NCI-H187 (cell line): Measurements from ENCODE around the gene SEC63.
"Not testable (repeated sequence)": the region's sequence is repeated elsewhere in the genome, so short reads cannot be mapped to it uniquely, and the experiment has no call there.

Experiments
- DNase-seq, 2 experiments: peaks; one replicate each; lab custom pipeline; 2025; lab: John Stamatoyannopoulos, UW

The SEC63 gene

GRCh38 chr6:107973594-107973993, 15.6 kb upstream of the SEC63 start:
- DNase-seq: no peak

GRCh38 chr6:107972413-107973096, 14.5 kb upstream of the SEC63 start:
- DNase-seq: no peak

DNA sequence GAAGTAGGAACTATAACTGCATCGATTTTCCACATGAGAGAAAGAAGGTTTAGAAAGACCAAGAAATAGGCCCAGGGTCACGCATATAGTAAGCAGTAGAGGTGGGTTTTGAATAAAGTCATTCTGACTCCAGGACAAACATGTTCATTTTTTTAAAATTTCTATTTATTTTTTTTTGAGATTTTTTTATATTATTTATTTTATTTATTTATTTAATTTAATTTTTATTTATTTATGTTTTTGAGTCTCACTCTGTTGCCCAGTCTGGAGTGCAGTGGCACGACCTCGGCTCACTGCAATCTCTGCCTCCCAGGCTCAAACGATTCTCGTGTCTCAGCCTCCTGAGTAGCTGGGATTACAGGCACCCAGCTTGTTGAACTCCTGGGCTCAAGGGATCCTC, 13.2 kb upstream of the SEC63 start:
- DNase-seq: no peak

- DNase-seq: no peak
These were observed 12.2 kb upstream of the SEC63 start for GRCh38 chr6:107970255-107970654.

GRCh38 chr6:107968081-107968480, 10.1 kb upstream of the SEC63 start:
- no peak for DNase-seq

DNA sequence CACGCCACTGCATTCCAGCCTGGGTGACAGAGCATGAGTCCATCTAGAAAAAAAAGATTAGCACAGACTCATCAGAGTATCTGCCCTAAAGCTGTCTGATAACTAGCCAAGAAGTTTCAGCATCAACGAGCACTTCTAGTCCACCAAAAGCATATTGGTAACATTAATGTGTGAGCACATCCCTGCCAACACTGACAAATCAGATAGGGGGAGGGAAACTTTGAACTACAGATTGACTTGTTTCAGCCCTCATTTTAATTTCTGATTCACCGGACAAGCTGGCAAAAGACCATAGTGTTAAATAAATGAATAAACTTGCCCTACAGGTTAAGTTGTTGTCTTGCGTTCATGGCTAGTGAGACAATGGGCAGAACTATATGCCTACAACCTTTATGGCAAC, 7.7 kb upstream of the SEC63 start:
- no peak for DNase-seq

- no peak for DNase-seq
These were observed 4.7 kb upstream of the SEC63 start for GRCh38 chr6:107962723-107963122.

DNA sequence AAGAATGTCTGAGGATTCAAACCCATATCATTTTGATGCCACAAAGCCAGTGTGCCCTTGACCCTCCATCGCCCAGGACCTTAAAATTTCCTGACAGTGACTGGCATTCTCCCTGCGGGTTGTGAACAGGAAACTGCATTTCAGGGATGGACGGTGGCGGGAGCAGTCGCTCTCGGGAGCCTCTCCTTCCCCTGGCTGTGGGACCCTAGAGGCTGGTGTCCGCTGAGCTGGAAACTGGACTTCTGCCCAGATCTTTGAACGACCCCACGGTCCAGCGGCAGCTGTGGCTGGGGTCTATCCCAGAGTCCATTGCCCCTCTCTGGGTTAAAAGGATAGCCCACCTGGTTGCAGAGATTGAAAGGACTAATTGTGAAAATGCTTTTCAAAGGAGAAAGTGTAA, 1.4 kb upstream of the SEC63 start:
- no peak for DNase-seq

DNA sequence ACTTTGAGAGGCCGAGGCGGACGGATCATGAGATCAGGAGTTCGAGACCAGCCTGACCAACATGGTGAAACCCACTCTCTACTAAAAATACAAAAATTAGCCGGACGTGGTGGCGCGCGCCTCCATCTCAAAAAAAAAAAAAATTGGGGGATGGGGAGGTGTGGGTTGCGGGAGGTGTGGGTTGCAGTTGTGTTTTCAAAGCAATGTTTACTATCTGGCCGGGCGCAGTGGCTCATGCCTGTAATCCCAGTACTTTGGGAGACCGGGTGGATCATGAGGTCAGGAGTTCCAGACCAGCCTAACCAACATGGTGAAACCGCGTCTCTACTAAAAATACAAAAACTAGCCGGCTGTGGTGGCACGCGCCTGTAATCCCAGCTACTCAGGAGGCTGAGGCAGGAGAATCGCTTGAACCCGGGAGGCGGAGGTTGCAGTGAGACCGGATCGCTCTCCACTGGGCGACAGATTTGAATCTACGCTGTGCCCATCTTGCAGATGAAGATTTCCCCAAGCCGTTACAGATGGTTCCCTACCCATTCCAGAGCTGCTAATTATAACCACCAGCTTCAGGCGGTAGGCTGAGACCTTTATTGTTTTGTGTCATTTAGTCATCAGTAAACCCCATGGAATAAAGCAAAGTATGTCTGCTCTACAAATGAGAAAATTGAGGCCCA, 818 bp upstream of the SEC63 start:
- not testable (repeated sequence) for DNase-seq

DNA sequence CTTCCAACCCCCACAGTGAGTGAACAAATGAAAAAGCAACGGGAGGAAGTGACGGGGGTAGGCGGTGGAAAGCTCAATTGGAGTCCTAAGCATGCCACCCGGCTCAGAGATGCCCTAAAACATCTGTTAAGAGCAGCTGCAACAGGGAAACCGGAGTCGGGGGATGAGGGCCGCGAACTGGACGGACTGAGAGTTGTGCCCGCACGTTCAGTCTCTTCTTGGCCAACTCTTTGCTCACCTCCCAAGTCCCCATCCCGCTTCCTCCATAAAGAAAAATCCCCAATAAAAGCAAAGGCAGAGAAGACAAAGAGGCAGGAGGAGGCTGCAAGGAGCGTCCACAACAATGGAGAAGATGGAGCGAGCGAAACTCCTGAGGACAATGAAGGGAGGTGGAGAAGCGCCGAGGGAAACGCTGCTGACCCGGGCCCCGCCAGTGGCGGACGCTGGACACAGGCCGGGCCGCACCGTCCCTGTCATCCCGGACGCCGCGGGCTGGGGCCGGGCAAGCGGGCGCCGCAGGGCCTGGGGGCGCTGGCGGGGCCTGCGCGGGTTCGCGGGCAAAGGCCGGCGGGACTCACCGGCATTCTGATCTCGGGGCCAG, 600 bp downstream of the SEC63 start:
- DNase-seq: no peak

- DNase-seq: no peak
These were observed 1.3 kb downstream of the SEC63 start for GRCh38 chr6:107956586-107957307.

GRCh38 chr6:107956181-107956580, 1.8 kb downstream of the SEC63 start:
- no peak for DNase-seq

DNA sequence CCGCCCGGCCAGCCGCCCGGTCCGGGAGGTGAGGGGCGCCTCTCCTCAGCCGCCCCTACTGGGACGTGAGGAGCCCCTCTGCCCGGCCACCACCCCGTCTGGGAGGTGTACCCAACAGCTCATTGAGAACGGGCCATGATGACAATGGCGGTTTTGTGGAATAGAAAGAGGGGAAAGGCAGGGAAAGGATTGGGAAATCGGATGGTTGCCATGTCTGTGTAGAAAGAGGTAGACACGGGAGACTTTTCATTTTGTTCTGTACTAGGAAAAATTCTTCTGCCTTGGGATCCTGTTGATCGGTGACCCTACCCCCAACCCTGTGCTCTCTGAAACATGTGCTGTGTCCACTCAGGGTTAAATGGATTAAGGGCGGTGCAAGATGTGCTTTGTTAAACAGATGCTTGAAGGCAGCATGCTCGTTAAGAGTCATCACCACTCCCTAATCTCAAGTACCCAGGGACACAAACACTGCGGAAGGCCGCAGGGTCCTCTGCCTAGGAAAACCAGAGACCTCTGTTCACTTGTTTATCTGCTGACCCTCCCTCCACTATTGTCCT, 4.1 kb downstream of the SEC63 start:
- not testable (repeated sequence) for DNase-seq

DNA sequence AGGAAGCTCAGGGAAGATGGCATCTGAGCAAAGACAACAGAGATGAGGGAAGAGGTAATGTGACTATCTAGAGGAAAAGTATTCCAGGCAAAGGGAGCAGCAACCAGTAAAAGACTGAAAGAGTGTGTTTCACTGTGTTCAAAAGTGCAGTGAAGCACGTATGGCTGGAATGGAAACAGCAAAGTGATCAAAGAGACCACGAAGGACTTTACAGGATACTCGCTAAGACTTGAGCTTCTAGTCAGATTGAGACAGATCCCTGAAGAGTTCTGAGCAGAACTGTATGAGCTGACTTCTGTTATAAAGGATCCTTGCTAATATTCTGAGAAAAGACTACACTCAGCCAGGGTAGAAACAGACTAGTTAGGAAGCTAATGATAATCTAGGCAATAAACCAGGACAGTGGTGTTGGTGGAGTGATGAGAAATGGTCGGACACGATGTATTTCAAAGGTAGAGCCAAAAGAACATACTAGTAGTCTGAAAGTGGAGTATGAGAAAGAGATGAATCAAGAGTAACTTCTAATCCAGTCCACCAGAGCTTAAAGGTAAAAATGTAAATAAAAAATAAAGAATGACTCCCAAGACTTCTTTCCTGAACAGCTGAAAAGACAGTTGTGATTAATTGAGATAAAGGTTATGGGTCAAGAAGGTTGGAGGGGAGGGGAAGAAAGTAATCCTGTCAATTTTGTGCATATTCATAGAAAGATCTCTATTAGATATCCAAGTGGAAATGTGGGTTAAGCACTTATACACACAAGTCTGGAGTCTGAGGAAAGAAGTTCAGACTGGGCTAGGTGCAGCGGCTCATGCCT, 14.2 kb downstream of the SEC63 start:
- DNase-seq: no peak

GRCh38 chr6:107942142-107942541, 15.9 kb downstream of the SEC63 start:
- DNase-seq: no peak

GRCh38 chr6:107941627-107942026, 16.4 kb downstream of the SEC63 start:
- peak; percentile 11 to 37 for DNase-seq

- DNase-seq: no peak
These were observed 16.8 kb downstream of the SEC63 start for GRCh38 chr6:107941199-107941598.

DNA sequence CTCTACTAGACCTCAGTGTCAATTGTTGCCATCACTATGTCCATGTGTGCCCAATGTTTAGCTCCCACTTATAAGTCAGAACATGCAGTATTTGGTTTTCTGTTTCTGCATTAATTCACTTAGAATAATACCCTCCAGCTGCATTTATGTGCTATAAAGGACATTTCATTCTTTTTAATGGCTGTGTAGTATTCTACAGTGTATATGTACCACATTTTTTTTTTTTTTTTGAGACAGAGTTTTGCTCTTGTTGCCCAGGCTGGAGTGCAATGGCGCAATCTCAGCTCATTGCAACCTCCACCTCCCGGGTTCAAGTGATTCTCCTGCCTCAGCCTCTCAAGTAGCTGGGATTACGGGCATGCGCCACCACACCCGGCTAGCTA, 21.1 kb downstream of the SEC63 start:
- not testable (repeated sequence) for DNase-seq

- DNase-seq: no peak
These were observed 21.7 kb downstream of the SEC63 start for GRCh38 chr6:107936162-107936909.

GRCh38 chr6:107934229-107934628, 23.8 kb downstream of the SEC63 start:
- not testable (repeated sequence) for DNase-seq

DNA sequence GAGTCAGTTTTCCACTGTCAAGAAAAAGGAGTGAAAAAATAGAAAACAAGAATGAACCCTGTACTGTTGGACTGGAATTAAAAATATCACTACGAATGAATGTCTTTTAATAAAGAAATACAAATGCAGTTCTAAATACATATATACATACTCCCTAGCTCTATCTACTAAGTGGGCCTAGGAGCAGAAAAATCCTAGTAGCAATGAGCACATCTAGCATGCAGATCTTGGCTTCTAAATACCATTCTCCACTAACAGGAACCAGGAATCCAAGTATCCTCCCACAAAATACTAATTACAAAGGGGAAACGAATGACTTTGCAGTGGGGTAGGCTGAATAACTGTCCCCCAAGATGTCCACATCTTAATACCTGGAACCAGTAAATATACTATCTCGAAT, 25.4 kb downstream of the SEC63 start:
- DNase-seq: no peak
